NCI-H446 treated with DMSO at 0.1 percent for 48 hours (cell line): ENCODE measurements around the gene DNAH17.

Source experiments
- DNase-seq: peaks from one replicate; lab custom pipeline; 2025; lab: John Stamatoyannopoulos, UW

DNAH17 gene

DNA sequence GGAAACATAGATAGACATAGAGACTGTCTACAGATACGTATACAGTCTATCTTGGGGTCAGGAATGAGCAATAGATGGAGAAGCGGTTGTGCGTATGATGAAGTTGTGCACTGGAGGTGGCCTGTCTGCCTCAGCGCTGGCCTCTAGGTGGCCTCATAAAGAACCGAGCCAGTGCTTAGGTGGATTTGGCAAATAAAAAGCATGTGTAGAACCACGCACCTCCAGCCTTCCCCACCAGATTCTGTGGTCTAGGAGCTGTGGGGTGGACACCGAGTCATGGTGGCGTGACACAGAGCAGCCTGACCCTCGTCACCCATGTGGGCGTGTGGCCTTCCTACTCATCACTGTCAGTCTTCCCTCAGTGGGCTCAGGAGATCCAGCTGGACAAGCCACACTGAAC lies 164.8 kb downstream of the DNAH17 start:
- no peak for DNase-seq

DNA sequence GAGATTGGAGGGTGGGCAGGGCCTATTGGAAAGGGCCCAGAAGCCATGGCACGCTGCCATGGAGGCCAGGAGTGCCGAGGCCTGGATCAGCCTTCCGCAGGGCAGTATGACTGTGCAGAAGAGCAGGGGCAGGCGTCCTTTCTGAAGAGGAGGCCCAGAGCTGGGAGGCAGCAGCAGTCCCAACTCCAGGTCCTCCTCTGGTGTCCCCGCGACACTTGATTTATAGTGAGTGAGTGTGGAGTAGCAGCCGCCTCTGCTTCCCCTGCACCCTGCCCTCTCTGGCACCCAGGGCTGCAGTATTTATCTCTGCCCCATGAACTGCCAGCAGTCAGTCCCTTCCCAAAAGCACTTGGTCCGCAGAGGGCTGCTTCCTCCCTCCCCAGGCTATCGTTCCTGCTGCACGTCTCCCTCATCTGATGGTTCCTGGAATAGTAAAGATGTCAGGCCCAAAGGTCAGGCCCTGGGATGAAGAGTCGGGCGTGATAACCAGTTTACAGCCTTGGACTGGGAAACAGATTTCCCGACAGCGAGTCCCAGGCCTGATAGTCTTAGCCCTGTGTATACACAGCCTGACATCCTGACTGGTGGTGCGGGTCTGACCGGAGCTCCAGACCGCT lies 165.8 kb downstream of the DNAH17 start:
- DNase-seq = no peak

DNA sequence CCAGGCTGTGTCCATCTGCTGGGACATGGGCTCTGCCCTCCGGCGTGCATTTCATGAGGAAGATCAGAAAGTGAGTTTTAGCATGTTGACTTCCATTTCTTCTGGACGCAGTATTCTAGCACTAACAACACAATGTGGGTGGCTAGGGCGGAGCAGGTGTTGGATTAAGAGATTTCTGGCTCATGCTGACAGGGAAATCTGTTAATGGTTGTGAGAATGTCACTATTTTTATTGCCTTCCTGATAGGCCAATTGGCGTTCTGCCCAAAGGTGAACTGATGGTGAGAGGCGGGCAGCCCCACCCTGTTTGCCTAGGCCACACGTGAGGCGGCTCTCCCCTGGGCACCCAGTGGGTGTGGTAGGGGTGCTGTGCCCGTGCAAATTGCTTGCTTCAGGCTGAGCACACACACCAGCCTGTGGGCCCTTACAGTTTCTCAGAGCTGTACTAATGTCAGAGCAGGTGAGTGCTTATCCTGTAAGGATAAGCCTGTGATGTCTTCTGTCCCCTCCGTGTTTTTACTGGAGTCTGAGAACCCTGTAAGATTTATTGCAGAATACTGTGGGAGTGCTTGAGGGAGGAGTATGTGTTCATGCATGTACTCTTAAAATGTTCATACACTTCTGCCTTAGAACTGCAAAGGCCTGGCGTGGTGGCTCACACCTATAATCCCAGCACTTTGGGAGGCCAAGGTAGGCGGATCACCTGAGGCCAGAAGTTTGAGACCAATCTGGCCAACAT lies 167.8 kb downstream of the DNAH17 start:
- no peak for DNase-seq

DNA sequence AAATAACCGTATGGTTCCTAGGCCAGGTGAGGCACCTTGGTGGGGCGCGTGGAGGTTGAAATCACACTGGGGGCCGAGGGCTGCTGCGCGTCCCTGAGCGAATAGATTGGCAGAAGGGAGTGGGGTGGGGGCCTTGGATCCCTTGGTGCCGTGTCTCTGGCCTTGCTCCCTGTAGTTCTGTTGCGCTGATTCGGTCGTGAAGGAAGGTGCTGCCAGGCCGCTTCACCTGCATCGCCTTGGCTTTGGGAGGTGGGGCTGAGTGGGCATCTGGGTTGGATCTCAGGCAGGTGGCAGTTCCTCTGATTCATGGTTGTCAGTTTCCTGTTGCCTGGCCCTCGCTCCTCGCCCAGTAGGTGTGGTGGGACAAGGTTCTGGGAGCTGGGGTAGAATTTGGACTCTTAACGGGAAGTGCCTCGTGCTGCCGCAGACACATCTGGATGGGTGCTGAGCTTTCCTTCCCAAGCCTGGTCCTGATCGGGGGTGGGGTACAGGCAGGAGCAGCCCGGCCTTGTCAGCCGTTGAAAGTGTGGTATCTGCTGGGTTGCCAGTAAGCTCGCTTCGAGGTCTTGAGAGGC lies 168.6 kb downstream of the DNAH17 start:
- DNase-seq = no peak

DNA sequence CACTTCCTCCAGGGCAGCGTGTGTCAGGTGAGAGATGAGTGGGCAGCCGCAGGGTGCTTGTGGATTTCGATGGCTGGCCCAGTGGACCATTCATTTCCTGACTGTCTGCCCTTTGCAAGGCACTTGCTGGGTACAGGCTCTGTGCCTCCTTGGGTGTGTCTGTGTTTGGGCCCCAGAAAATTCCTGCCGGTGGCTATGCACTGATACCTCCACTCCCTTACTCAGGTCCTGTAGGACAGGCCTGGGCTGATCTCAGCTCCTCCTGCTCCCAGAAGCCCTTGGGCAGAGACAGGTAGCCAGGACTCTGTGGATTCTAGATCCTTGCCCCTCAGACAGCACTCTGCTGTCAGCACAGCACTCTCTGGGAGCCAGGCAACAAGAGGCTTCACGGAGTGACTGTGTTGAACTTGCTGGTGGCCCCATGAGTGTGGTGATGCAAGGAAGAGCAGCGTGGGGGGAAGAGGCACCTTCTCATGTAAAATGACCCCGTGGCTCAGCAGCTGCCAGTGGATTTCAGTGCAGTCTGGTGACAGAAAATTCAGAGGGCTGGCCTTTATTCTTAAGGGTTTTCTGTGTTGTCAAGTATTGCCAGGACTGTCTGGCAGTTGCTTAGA lies 169.7 kb downstream of the DNAH17 start:
- no peak for DNase-seq

DNA sequence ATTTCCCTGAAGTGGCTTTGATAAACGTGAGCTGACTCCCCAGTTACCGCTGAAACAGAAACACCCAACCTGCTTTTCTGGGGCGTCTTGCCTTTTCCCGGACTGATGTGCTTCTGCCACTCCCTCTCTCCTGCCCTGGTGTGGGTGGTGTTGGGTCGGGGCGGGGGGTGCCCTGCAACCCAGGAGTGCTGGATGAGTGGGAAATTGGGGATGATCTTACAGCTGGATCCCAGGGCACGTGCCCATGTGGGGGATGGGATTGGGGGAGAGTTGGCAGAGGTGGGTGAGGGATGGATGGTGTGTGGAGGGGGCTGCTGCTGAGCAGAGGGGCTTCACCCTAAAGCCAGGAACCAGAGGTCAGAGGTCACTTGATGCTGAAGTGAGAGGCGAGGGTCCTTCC lies 170.3 kb downstream of the DNAH17 start:
- DNase-seq = no peak

DNA sequence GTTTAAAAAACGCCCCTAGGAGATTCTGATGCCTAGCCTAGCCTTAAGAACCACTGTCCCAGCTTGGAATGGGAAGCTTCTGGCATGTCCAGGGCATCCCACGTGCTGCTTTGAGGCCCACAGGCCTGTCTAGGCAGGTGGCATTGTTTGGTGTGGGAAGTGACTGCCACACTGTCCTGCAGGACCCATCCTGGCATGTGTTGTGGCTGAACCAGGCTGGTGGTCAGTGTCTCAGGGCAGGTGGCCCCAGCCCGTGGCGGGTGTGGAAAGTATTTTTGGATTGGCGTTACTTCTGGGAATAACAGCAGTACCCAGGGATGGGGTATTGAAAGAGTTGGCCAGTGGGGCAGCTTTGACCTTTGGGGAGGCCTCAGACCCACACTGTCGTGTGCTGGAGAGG lies 170.8 kb downstream of the DNAH17 start:
- no peak for DNase-seq

DNA sequence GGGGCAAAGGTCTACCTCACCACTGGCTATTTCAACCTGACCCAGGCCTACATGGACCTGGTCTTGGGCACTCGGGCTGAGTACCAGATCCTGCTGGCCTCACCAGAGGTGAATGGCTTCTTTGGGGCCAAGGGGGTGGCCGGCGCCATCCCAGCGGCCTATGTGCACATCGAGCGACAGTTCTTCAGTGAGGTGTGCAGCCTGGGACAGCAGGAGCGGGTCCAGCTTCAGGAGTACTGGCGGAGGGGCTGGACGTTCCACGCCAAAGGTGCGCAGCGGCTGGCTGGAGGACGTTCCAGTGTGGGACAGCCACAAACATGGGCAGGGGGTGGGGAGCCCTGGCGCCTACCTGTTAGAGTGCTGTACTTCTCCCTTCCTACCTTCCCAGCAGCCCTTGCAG lies 173.4 kb downstream of the DNAH17 start:
- DNase-seq = no peak

DNA sequence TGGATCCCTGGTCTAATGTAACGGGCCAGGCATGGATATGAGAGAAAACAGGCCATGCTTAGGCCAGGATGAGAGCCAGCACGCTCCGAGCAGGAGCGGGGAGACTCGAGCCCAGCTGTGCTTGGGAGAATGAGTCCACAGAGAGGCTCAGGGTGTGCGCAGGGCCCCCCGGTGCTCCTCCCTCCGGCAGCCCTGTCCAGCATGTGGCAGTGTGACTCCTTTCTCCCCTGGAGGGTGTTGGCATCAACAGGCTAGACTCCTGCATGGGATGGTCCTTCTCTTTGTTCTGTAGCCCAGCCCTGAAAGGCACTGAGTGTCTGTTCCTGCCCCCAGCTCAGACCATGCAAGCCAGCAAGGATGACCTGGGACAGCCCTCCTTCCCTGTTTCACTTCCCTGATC lies 175.3 kb downstream of the DNAH17 start:
- DNase-seq = no peak

DNA sequence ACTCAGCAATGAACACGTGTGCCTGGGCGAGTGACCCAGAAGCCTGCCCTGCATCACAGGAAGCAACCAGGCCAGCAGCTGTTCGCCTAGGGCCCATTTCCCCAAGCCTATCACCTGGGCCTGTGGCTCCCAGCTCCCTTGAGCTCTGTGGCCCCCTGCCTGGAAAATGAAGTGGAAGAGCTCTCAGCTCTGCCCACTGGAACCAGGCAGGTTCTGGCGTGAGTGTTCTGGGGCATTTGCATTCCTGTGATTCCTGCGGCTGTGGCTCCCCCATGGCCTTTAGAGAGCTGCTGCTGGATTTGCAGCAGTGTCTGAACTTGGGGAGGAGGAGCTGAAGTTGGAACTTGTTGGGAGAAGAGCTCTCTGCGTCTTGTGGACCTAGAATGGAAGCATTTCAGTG lies 175.9 kb downstream of the DNAH17 start:
- no peak for DNase-seq

DNA sequence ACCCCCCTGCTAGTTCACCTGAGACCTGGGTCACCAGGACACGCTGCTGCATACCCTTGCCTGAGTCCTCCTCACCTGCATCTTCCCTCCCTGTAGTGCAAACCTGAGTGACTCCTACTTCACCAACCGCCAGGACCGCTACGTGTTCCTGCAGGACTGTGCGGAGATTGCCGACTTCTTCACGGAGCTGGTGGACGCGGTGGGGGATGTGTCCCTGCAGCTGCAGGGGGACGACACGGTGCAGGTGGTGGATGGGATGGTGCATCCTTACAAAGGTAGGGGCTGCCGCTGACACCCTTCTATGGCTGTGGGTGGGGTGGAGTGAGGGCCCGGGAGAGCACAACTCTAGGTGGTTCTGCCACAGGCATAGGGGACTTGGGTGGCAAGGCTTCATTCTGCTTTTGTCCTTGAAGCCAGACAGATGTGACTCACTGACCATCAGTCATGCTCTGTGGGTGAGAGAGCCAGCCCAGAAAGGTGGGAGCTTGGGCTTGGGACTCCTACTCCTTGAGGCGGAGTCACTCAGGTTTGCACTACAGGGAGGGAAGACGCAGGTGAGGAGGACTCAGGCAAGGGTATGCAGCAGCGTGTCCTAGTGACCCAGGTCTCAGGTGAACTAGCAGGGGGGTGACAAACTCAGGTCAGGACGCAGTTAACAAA lies 176.5 kb downstream of the DNAH17 start:
- DNase-seq = no peak

DNA sequence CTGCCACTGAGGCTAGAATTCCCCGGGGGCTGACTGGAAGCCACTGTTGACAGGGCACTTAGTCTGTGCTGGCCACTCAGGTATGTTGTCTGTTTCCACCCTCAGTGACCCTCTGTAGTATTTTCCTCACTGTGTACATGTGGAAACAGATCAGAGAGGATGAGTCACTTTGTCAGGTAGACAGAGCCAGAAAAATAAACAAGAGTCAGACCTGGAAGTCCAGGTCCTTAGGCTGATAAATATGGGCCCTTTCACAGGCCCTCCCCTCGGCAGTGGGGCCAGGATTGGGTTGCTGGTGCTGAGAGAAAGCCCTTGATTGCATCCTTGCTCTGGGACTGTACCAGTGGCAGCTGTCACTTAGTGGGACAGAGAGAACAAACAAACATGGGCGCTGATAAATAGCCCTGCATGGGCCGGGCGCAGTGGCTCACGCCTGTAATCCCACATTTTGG lies 177.5 kb downstream of the DNAH17 start:
- DNase-seq = no peak

DNA sequence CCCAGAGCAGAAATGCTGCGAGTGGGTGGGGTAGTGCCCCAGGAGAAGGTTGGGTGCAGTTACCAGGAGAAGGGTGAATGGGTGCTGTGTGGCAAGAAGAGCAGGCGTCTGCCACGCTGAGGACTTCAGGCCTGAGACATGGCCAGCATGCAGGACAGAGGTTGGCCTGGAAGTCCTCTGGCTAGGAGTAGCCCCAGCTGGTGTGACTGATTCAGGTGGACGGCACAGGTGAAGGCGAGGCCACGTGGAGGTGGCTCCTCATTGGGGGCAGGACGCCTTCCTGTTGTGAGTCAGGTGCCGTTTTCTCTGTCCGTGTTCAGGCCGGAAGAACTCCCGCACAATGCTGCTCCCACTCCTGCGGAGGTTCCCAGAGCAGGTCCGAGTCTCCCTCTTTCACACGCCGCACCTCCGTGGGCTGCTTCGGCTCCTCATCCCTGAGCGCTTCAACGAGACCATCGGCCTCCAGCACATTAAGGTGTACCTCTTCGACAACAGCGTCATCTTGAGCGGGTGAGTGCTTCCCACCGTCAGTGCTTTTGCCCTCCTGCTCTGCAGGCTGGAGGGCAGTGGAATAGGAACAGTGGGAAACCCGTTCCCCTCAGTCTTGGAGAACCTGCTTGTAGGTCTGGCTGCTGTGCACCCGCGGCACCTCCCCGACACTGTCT lies 178.0 kb downstream of the DNAH17 start:
- no peak for DNase-seq

DNA sequence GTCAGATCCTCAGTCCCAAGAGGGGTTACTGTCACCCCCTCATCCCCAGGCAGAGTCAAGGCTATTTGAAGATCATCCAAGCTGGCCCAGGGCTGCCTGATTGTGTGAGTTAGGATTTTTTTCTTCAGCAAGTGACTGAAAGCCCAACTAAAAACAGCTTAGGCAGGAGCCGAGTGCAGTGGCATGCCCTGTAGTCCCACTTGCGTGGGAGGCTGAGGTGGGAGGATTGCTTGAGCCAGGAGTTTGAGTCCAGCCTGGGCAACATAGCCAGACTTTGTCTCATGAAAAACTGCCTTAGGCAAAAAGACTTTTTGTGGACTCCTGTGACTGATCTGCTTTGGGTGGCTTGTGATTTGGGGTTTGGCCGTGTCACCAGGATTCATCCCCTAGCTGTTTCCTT lies 178.8 kb downstream of the DNAH17 start:
- DNase-seq = no peak

DNA sequence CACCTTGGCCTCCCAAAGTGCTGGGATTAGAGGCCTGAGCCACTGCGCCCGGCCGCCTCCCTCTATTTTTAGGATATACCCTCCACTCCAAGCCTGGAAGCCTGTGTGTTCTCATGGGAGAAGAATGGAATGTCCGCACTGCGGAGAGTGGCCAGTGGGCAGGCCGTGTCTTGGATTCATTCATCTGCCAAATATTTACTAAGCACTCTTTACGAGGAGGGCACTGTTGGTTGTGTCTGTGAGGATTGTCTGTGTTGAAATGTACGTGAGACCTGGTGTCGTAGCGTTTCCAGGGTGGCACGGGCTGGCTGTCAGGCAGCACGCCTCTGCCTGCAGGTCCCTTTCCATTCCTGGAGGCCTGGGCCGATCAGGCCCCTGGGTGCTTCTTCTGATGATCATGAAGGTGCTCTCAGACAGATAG lies 179.5 kb downstream of the DNAH17 start:
- no peak for DNase-seq

DNA sequence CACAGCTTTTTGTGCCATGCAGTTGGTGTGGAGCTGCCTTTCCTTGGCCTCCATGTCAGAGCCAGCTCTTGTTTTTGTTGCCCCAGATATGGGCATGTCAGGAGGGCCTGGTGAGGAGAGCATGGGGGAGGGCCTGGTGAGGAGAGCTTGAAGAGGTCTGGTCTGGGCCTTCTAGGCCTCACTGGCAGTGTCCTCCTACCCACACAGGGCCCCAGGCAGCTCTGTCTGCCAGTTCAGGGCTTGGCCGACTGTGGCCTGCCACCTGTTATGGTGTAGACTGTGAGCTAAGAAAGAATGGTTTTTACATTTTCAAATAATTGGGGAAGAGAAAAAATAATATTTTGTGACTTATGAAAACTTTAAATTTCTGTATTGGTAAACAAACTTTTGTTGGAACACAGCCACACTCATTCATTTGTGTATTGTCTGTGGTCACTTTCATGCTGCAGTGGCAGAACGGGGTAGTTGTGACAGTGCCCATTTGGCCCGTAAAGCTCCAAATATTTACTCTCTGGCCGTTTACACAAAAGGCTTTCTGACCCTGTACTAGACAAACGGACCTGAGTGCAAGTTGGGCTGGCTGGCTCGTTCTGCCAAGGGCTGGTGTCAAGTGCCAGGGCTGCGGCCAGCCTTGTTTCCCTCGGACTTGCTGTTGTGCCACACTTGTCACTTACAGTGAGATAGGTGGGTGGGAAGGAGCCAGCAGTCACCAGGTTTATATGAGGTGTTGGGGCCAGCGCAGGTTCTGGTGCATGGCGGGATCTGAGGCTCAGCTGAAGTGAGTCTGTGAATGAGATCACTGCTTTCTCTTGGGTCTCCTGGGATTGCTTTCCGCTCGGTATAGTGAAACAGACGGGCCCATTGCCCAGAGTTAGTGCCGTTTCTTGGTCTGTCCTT lies 180.5 kb downstream of the DNAH17 start:
- DNase-seq = no peak

DNA sequence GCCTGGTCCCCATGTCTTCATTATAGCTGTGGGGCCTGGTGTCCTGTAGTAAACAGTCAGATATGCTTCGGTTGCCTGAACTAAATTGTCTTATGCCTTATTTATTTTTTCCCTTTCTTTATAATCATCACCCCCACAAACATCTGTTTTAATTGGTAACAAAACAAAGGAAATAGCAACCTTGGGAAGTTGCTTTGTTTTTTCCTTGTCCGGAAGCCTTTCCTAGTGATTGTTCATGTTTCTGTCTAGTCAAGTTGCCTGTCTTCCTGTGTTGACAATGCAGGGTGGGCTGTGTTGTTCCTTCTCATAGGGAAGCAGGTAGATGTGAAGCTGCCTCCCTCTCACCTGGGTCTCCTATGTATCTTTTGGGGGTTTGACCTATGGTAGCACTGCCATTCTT lies 182.0 kb downstream of the DNAH17 start:
- DNase-seq = no peak

DNA sequence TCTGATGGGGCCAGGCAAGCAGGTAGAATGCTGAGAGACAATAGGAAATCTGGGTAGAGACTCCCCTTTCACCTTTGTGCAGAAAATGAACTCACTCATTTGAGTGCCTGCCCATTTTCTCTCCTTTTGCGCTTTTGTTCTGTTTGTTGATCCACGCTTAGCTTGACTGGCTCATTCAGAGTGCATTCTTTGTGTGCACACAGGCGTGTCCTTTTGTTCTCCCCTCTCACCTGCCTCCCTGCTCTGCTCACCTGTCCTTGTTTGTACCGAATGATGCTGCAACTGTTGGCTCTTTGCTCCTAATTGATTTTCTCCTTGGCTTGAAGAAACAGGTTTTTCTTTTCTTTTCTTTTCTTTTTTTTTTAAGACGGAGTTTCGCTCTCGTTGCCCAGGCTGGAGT lies 183.0 kb downstream of the DNAH17 start:
- no peak for DNase-seq

DNA sequence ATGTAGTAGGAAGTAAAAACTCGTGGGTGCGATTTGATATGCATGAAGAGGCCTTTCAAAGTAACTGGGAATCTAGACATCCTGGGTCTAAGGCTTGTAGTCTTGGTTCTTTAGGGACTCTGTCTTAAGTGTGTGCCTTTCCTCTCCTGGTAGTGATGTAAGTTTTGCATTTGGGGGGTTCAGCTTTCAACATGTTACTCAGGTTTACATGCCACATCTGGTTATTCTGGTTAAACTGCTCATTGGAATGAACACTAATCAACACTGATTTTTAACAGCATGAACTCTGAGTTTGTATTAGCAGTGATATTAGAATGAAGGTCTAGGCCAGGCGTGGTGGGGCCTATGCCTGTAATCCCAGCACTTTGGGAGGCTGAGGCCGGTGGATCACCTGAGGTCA lies 183.6 kb downstream of the DNAH17 start:
- no peak for DNase-seq

DNA sequence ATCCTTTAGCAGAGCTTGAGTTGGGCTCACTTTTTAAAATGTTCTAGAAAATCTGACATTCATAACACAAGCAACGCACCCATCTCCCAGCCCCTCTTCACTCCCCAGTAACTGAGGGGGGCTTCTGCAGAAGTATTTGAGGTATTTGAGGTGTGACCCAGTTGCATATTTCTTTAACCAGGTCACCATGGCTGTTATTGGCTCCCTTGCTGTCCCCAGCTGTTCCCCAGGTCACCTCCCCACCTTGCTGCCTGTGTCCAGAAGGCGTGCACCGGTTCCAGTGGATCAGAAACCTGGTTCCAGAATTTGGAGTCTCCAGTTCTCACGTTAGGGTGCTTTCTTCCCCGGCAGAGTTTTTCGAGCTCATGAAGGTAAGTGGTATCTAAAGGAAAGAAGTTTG lies 184.9 kb downstream of the DNAH17 start:
- DNase-seq = no peak

DNA sequence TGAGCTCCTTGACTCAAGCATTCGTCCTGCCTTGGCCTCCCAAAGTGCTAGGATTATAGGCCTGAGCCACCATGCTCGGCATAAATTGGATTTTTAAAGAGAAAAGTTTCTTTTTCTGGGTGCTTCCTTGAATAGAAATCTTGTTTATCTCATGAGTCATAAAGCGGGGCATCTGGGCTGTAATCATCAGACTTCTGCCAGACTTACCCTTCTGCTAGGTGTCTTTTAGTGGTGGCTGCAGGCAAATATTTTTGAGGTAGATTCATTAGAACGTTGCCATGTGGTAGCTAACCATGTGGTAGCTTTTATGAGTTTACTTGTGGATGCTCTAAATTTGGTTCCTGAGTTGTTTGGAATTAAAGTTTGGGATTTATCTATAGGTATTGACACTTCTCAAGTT lies 185.4 kb downstream of the DNAH17 start:
- no peak for DNase-seq
